ENCODE data around the gene PCDHGB3. TPM values are rescaled to one million over a fixed set of nuclear protein-coding genes. Genes with fewer than 3 reads are reported as not detected.
"Not testable (repeated sequence)": the region's sequence is repeated elsewhere in the genome, so short reads cannot be mapped to it uniquely, and the experiment has no call there.

PCDHGB3 gene
- total RNA-seq, 1 donor from 2014 or later: 4.1 TPM

DNA sequence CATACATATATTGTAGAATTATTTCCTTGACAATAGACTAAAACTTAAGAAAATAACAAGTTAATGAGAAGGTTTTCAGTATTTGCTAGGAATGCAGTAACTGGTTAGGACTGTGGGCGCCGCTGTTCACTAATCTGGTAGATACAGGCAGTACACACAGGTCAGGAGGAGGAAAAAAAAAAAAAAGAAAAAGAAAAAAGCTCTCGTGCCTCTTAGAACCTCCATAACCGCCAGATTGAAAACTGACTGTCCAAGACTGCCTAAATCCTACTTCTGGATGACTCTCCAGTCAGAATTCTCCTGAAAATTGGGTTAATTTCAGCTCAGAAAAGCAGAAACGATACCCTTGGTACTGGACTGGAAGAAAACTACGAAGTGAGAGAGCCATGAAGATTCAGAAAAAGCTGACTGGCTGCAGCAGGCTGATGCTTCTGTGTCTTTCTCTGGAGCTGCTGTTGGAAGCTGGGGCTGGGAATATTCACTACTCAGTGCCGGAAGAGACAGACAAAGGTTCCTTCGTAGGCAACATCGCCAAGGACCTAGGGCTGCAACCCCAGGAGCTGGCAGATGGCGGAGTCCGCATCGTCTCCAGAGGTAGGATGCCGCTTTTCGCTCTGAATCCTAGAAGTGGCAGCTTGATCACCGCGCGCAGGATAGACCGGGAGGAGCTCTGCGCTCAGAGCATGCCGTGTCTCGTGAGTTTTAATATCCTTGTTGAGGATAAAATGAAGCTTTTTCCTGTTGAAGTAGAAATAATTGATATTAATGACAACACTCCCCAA, 39.6 kb upstream of the PCDHGB3 start, which contains the start of gene PCDHGA1:
Gene PCDHGA1, plus strand, starts transcription at position 216 of the 782 bp plus-strand sequence.
- DNase-seq (ENCODE audit: low spot score): peak; percentile 25
- TF ChIP-seq, protein P1, sequence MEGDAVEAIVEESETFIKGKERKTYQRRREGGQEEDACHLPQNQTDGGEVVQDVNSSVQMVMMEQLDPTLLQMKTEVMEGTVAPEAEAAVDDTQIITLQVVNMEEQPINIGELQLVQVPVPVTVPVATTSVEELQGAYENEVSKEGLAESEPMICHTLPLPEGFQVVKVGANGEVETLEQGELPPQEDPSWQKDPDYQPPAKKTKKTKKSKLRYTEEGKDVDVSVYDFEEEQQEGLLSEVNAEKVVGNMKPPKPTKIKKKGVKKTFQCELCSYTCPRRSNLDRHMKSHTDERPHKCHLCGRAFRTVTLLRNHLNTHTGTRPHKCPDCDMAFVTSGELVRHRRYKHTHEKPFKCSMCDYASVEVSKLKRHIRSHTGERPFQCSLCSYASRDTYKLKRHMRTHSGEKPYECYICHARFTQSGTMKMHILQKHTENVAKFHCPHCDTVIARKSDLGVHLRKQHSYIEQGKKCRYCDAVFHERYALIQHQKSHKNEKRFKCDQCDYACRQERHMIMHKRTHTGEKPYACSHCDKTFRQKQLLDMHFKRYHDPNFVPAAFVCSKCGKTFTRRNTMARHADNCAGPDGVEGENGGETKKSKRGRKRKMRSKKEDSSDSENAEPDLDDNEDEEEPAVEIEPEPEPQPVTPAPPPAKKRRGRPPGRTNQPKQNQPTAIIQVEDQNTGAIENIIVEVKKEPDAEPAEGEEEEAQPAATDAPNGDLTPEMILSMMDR (IDR thresholded peaks at IDR 0.05; ENCODE audit: unreplicated experiment): peak; percentile 37
- peak within 1 kb of the TSS; percentile 51 for H3K4me3 Mint-ChIP-seq (ENCODE audit: unreplicated experiment)
- peaks cover 9% of the 10 kb centered on the region for H3K27me3 Mint-ChIP-seq (ENCODE audit: unreplicated experiment)
- peaks cover 31% of the 10 kb centered on the region for H3K36me3 Mint-ChIP-seq (ENCODE audit: low read depth, unreplicated experiment)
- H3K27ac Mint-ChIP-seq (ENCODE audit: unreplicated experiment): no peak within 1 kb of the TSS
- H3K9me3 Mint-ChIP-seq (ENCODE audit: unreplicated experiment): peaks cover 10% of the 10 kb centered on the region
- H3K4me1 Mint-ChIP-seq (ENCODE audit: unreplicated experiment): no peaks in the 10 kb centered on the region

DNA sequence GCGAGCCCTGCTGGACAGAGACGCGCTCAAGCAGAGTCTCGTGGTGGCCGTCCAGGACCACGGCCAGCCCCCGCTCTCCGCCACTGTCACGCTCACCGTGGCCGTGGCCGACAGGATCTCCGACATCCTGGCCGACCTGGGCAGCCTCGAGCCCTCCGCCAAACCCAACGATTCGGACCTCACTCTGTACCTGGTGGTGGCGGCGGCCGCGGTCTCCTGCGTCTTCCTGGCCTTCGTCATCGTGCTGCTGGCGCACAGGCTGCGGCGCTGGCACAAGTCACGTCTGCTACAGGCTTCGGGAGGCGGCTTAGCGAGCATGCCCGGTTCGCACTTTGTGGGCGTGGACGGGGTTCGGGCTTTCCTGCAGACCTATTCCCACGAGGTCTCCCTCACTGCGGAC, 37.5 kb upstream of the PCDHGB3 start:
- not testable (repeated sequence) for H3K4me3 Mint-ChIP-seq (ENCODE audit: unreplicated experiment); H3K4me1 Mint-ChIP-seq (ENCODE audit: unreplicated experiment); H3K27ac Mint-ChIP-seq (ENCODE audit: unreplicated experiment); H3K27me3 Mint-ChIP-seq (ENCODE audit: unreplicated experiment); DNase-seq (ENCODE audit: low spot score)
- peaks cover 21% of the 10 kb centered on the region for H3K36me3 Mint-ChIP-seq (ENCODE audit: low read depth, unreplicated experiment)
- H3K9me3 Mint-ChIP-seq (ENCODE audit: unreplicated experiment): peaks cover 10% of the 10 kb centered on the region

DNA sequence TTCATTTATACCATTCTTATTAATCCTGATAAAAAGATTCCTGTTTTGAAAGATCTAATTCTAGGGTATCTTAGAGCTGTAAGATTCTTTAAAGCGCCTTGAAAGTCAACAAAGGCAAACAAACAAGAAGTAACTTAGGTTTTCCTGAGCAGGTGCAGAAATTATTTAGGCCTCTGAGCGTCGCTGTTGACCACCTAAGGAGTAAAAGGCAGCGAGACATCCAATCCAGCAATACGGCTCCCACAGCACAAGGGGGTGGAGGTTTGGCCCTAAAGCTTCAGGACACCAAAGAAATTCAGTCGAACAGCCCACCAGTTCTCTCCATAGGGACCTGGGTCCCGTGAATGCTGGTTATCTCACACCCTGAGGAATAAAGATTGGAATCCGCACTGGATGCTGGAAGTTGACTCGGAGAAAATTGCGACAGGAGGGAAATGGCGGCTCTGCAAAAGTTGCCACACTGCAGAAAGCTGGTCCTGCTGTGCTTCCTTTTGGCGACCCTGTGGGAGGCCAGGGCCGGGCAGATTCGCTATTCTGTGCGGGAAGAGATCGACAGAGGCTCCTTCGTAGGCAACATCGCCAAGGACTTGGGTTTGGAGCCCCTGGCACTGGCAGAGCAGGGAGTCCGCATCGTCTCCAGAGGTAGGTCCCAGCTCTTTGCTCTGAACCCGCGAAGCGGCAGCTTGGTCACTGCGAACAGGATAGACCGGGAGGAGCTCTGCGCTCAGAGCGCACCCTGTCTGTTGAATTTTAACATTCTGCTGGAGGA, 31.3 kb upstream of the PCDHGB3 start, which contains the start of gene PCDHGA2:
Gene PCDHGA2, plus strand, starts transcription at position 223 of the 769 bp plus-strand sequence.
- peaks cover 4% of the 10 kb centered on the region for H3K27me3 Mint-ChIP-seq (ENCODE audit: unreplicated experiment)
- H3K4me3 Mint-ChIP-seq (ENCODE audit: unreplicated experiment): no peak within 1 kb of the TSS
- no peaks in the 10 kb centered on the region for H3K4me1 Mint-ChIP-seq (ENCODE audit: unreplicated experiment)
- TF ChIP-seq, protein P1 (IDR thresholded peaks at IDR 0.05; ENCODE audit: unreplicated experiment): no peak
- H3K9me3 Mint-ChIP-seq (ENCODE audit: unreplicated experiment): peaks cover 30% of the 10 kb centered on the region
- H3K27ac Mint-ChIP-seq (ENCODE audit: unreplicated experiment): no peak within 1 kb of the TSS
- peaks cover 22% of the 10 kb centered on the region for H3K36me3 Mint-ChIP-seq (ENCODE audit: low read depth, unreplicated experiment)
- no peak for DNase-seq (ENCODE audit: low spot score)

GRCh38 chr5:141340781-141341354, 29.2 kb upstream of the PCDHGB3 start:
- peaks cover 38% of the 10 kb centered on the region for H3K9me3 Mint-ChIP-seq (ENCODE audit: unreplicated experiment)
- not testable (repeated sequence) for H3K4me1 Mint-ChIP-seq (ENCODE audit: unreplicated experiment)

DNA sequence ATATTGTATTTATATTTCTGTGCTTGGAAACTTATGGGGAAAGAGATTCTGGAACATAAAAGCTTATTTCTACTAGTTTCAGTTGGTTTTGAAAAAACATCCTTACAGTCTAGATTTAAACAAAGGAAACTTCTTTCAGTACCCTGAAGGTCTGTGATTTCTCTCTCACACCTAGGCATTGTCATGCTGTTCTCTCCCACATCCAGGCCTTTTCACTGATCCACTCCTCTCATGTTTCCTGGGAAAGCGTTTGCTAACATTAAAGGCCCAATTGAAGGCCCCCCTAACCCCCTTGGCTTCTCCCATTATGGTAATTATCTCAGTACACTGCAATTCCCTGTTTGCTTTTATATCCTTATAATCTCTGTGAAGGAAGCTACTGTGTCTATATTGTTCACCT, 27.3 kb upstream of the PCDHGB3 start:
- no peak overlapping the region for H3K27ac Mint-ChIP-seq (ENCODE audit: unreplicated experiment)
- peaks cover 9% of the 10 kb centered on the region for H3K27me3 Mint-ChIP-seq (ENCODE audit: unreplicated experiment)
- no peak for DNase-seq (ENCODE audit: low spot score)
- TF ChIP-seq, protein P1 (IDR thresholded peaks at IDR 0.05; ENCODE audit: unreplicated experiment): no peak
- peaks cover 46% of the 10 kb centered on the region for H3K36me3 Mint-ChIP-seq (ENCODE audit: low read depth, unreplicated experiment)
- no peaks in the 10 kb centered on the region for H3K4me1 Mint-ChIP-seq (ENCODE audit: unreplicated experiment)
- H3K9me3 Mint-ChIP-seq (ENCODE audit: unreplicated experiment): peaks cover 48% of the 10 kb centered on the region
- H3K4me3 Mint-ChIP-seq (ENCODE audit: unreplicated experiment): no peak overlapping the region

More at GRCh38 chr5:141340781-141341354, 29.2 kb upstream of the PCDHGB3 start:
- not testable (repeated sequence) for H3K4me3 Mint-ChIP-seq (ENCODE audit: unreplicated experiment); H3K27ac Mint-ChIP-seq (ENCODE audit: unreplicated experiment); DNase-seq (ENCODE audit: low spot score); H3K27me3 Mint-ChIP-seq (ENCODE audit: unreplicated experiment)
- peaks cover 35% of the 10 kb centered on the region for H3K36me3 Mint-ChIP-seq (ENCODE audit: low read depth, unreplicated experiment)

Data from endothelial cell (in vitro differentiated cells).